ENCODE measurements around the gene ARHGAP27. TPM values are rescaled to one million over a fixed set of nuclear protein-coding genes. Genes with fewer than 3 reads are reported as not detected.

Gene ARHGAP27
- total RNA-seq, 1 donor from 2014 or later: 33.2 TPM

DNA sequence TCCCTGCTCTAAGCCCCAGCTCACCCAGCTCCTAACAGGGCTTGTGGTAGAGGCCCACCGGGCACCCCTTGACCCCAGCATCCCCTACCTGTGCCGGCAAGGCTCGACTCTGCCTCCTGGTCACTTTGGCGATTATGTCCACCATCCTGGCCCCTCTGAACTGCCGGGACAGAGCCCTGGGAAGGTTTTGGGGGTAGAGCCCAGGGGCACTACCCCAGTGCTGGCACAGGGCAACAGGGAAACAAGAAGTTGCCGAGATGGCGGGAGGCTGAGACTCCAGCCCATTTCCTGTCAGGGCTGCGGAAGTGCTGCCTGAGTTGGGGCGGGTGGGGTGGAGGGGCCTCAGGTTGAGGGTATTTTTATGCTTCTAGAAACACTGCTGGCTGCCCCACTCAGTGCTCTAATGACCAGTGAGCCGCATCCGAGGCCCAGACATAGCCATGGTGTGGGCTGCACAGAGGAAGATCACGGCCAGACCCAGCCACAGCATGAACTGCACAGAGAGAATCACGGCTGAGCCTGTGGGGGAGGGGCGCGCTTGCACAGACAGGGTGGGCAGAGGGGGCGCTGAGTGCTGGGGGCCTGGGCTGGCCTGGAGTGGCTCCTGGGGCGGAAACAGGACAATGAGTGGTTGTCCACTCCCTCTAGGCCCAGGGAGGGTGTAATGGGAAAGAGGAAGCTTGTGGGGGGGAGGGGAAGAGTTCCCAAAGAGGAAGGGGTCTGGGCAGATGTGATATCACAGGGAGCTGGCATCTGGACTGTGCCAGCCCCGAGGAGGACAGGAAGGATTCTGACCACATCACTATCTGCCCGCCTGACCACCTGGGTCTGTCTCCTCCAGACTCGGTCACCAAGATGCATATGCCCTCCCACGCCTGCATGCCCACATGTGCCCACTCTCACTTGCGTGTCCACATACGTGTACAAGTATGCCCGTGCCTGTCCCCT lies 22.3 kb downstream of the ARHGAP27 start:
- no peak for DNase-seq (ENCODE audit: low spot score)

DNA sequence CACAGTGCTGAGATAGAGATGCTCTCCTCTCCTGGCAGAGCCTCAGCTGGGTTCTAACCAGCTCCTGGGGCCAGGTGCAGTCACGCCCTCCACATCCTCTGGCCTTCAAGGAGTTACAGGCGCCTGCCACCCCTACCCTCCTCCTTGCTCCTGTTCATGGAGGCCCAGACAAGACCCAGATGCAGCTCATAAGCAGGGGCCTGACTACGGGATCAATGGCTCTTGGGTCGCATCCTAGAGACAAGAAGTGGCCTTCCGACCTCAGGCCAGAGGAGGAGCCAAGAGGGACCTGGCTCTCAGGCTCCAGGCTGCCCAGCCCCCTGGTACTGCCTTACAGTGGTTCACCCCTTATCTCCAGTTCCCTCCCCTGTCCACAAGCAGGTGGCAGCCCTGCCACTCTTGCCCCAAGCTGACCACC lies 23.0 kb downstream of the ARHGAP27 start:
- no peak for DNase-seq (ENCODE audit: low spot score)

DNA sequence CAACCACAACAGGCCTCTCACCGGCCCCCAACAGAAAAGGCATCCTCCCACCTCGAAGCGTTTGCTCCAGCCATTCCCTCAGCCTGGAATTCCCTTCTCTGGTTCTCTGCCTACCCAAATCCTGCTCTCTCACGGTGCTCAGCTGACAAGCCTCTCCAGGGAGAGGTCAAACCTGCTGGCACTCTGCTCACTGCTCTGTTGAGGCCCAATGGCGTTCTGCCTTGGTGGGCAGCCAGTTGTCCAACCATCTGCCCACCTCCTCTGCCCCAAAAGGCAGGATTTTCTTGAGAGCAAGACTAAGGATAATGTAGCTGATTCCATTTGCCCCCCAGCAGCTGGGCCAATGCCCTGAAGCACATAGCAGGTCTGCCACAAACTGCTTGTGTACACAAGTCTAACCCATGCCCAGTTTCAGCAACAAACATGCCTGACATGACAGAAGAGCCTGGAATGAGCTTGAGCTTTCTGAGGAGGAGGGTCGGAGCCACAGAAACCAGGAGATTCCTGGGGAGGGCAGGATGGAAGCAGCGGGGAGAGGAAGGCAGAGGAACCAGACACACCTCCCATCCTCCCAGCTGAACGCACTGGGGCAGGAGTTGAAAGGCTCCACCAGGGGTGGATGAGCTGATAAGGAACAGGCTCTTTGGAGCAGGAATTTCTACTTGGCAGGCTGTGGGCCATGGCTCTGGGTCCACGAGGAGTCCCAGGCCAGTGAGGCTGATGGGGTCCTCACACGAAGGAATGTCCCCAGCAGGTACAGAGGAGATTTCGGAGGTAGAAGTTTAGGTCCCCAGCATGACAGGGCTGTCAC lies 23.9 kb downstream of the ARHGAP27 start:
- peak; percentile 50 for DNase-seq (ENCODE audit: low spot score)

DNA sequence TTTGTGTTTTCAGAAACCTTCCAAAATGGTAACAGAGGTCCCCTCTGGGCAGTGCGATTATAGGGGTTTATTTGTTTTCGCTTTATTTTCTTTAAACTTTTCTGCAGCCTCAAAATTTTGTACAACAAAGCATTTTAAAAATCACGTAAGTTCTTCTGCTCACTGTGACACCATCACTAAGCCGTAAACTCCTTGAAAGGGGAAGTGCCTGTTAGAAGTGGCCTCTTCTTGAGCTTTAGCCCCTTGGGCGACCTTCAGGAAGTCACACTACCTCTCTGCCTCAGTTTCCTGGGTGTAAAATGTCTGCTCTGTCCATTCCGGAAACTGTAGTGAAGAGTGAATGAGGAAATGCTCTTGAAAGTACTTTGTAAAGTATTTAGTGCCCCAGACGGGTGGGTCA lies 26.6 kb downstream of the ARHGAP27 start:
- DNase-seq (ENCODE audit: low spot score): no peak

DNA sequence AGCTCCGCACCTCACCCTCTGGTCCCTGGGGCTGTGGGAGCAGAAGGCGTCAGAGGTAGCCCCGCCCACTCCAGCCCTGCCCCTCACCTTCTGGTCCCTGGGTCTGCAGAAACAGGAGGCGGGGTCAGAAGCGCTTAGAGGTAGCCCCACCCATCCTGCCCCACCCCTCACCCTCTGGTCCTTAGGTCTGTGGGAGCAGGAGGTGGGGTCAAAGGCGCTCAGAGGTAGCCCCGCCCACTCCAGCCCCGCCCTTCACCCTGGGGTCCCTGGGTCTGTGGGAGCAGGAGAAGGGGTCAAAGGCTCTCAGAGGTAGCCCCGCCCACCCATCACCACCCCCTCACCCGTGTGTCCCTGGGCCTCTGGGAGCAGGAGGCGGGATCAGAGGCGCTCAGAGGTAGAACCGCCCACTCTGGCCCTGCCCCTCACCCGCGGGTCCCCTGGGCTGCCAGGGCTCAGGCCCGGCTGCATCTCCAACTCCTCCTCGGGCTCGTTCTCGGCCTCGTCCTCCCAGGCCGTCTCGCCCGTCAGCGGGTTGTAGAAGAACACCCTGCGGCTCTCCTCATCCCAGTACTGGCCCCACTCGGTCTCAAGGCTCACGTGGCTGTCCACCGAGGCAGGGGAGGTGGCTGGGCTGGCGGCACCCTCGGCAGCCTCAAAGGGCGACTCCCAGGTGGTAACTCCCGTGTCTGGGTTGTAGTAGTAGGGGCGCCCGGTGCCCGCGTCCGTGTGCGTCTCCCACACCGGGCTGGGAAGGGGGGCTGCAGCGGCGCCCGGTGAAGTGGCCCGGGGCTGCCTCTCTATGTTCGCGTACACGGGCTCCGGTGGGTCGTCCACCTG lies 27.2 kb downstream of the ARHGAP27 start:
- DNase-seq (ENCODE audit: low spot score): no peak

DNA sequence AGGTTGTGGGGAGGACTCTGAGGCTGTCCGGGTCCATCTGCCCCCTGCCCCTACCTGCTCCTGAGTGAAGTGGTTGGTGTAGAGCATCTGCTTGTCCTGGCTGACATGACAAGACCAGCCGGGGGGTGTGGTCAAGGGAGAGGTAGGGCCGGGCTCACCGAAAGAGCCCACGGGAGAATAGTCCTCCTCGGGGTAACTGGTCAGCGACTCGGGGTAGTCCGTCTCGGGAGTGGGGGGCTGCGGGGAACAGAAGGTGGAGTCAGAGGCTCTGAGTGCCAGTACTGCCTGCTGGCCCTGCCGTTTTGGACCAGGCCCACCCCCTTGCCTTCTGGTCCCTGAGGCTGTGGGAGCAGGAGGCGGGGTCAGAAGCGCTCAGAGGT lies 27.8 kb downstream of the ARHGAP27 start:
- DNase-seq (ENCODE audit: low spot score): no peak

DNA sequence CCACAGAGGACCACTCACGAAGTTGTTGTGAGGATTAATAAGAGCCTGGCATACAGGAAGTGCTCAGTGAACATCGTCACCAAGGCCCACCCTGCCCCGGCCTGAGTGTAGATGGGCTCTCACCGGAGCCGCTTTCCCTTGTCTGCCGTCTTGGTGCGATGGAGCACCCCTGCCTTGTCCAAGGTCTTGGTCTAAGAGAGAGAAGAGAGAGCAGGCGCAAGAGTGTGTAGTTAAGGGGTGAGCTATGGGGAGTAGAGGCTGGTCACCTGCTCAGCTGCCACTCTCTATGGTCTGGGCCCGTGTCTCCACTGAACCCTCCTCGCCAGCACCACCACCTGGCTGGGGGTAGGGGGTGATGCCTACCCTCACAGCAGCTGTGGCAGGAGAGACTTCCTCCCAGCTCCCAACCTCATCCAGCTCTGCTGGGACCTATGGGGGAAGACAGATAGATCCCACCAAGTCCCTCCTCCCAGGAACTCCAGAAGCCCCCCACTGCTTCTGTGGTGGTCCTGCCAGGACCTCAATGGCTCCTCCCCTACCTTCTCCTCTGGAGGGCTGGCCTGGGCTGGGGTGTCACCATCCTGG lies 28.7 kb downstream of the ARHGAP27 start:
- no peak for DNase-seq (ENCODE audit: low spot score)

DNA sequence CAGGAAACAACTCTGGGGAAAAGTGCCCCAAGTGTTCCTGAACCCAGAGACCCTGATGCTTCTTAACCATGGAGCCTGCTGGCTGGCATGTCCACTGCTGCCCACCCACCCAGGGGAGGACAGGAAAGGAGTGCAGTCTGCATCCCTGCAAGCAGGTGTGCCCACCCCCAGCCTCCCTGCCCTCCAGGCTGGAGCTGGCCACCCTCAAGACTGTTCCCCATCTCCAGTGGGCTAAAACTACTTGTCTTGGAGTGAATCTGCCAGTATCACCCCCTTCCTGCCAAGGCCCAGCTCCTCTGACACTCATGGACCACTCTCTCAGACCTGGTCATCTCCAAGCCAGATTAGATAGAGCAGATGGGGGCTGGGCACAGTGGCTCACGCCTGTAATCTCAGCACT lies 29.8 kb downstream of the ARHGAP27 start:
- no peak for DNase-seq (ENCODE audit: low spot score)

DNA sequence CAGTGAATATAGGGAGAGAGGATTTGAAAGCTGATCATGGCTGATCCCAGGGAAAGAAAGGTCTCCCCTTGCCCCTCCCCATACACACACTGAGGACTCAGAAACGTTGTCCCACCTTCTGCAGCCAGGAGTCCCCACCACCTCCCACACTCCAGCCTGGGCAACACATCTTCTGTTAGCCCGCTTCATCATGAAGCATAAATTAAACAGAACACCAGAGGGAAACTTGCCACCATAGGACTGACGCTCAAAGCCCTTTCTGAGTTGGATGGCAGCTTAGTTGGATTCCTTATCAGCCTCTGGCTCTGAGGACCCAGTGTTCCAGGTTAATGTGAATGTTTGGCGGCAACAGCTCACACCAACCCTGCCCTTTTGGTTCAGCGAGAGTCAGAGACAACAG lies 33.9 kb downstream of the ARHGAP27 start:
- DNase-seq (ENCODE audit: low spot score): no peak

DNA sequence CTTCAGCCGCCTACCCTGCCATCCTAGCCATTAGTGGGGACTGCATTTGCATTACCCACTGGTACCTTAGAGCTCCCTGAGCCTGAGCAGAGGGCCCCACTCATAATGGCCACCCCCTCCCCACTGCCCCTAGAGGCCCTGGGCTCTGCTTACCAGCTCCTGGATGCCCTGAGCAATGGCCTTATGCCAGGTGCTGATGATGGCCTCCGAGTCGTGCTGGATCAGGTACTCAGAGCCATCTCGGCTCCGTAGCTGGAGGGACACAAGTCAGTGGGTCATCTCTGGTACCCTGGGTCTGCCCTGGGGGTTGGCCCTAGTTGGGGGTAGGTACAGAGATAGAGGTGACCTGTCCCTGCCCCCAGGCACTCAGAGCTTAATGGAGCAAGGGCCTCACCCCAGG lies 34.9 kb downstream of the ARHGAP27 start:
- DNase-seq (ENCODE audit: low spot score): no peak

DNA sequence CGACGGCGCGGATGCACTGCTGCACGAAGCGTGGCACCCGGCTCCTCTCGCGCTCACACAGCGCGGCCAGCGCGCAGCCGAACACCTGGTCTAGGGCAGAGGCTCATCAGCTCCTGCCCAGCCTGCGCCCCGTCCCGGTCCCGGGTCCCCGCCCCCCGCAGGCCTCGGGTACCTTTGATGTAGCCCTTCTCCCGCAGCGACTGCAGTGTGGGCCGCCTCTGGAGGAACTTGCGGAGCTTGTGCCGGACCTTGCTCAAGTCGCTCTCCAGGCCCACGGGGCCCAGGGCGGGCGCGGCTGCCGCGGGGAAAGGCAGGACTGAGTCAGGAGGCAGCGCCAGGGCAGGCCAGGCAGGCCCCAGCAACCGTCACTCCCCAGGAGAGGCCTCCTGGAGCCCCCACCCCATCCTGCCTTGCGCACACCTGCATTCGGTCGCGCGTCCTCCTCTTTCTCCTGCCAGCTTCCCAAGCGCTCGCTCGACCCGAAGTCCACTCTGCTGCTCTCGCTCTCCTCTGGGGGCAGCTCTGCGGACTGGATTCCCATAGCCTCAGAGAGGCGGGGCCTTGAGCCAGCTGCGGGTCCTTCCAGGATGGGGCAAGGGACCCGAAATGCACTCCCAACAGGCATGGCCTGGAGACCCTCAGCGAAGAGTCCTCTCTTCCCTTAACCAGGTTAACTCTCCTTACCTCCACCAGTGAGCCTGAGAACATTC lies 36.0 kb downstream of the ARHGAP27 start:
- no peak for DNase-seq (ENCODE audit: low spot score)

DNA sequence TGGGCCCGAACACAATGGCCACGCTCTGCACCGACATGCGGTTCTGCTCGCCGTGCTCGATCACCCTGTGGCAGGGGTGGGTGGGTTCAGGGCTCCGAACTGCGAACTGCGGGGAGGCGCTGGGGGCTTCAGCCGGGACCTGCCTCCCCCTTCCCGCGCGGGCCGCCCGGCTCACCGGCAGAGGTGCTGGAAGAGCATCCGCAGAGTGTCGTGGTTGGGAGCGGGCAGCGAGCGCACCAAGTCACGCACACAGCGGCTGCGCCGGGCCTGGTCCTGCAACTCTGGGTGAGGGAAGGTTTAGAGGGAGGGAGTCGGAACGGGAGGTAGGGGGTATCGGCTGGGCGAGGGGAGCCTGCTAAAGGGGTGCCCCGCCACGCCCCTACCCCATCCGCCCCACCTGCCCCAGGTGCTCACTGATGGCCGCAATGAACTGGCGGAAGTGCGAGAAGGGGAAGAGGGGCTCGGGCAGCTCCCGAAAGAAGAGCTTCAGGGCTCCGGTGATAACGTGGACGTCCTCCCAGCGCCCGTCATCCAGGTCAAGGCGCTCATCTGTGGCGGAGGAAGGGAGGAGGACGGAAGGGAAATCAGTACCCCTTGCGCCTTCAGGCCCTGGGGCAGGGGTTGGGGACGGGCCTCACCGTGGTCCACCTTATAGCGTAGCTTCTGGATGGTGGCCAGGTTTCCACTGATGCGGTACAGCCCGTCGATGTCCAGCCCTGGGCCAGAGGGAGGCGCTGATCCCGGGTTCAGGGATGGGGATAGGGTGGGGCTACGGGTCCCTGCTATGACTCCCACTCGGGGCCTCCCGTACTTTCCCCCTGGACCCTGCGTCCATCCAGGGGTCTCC lies 36.9 kb downstream of the ARHGAP27 start:
- DNase-seq (ENCODE audit: low spot score): no peak

DNA sequence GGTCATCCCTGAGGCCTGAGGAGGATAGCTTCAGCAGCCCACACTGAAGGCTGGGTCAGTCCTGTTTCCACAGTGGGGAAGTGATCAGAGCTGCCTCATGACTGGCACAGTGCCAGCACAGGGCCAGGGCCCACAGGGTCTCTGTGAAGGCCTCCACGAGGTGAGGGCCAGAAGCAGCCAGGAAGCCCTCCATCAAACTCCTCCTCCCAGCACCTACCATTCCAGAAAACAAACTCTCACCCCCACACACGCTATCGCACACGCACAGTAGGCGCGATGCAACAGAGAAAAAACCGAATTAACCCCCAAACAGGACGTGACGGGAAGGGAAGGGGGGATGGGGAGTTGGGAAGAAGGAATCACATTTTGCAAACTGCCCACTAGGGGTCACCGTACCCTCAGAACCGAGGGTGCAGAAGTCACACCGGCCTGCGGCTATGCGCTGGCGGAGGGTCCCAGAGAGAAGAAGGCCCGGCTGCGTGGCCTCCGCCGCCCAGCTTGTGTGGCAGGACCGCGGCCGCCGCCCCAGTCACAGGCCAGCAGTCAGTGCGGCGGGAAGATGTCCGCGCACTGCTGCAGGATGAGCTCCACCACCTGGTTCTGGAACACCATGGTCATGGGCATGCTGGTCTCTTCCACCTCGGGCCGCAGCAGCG lies 37.6 kb downstream of the ARHGAP27 start:
- DNase-seq (ENCODE audit: low spot score): peak; percentile 88

DNA sequence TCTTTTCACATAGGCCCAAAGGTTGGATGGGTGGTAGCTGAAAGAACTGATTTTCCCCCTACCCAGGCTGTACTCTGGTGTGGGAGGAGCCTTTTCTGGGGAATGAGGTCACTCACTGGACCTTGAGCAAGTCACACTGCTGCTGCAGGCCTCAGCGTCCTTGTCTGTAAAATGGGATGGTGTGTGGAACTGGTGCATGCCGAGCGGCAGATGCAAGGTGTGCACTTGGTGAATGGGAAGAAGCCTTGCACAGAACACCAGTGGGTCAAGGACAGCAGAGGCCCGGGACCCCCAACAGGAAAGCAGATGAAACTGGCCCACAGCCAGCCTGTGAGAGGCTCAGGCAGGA lies 38.1 kb downstream of the ARHGAP27 start:
- DNase-seq (ENCODE audit: low spot score): no peak

DNA sequence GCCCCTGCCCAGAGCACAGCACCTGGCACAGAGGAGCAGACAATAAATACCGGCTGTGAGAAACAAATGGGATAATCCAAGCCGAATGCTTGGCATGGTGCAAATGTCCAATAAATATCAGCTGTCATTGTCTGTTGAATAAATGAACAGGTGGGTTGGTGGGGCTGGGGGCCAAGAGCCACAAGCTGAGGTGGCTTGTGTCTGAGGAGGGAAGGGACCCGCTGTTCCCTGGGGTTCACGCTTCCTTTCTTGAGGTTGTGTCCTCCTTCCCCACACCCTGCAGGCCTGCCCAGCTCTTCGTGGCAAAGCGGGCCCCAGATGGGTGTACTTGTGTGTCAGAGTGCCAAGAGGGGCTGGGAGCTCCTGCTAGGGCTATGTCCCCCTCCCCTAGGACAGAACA lies 38.6 kb downstream of the ARHGAP27 start:
- DNase-seq (ENCODE audit: low spot score): no peak

DNA sequence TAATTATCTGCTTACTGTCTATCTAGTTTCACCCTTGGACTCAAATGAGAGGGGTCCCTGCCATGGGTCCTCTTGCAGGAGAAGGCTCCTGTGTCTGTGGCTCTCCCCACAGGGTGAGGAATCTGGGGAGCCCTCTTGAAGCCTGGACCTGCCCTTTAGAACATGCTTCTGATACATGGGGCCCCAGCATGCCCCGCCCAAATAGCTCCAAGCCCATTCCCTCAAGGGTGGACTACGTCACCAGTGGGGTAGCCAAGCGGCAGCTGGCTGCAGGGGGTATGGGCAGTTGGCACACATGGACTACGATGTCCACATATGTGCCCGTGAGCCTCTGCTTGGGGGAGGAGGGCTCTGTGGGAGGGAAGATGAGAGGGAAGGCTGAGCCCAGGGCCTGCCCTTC lies 39.3 kb downstream of the ARHGAP27 start:
- DNase-seq (ENCODE audit: low spot score): no peak

DNA sequence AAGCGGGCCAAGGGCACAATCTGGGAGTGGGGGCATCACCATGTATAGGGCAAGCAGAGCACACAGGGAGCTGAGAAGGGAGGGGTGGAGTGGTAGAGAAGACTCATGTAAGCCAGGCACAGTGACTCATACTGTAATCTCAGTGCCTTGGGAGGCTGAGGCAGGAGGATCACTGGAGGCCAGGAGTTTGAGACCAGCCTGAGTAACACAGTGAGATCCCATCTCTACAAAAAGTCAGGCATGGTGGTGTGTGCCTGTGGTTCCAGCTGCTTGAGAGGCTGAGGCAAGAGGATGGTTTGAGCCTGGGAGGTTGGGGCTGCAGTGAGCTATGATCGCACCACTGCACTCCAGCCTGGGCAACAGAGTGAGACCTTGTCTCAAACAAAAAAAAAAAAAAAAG lies 40.8 kb downstream of the ARHGAP27 start:
- no peak for DNase-seq (ENCODE audit: low spot score)

DNA sequence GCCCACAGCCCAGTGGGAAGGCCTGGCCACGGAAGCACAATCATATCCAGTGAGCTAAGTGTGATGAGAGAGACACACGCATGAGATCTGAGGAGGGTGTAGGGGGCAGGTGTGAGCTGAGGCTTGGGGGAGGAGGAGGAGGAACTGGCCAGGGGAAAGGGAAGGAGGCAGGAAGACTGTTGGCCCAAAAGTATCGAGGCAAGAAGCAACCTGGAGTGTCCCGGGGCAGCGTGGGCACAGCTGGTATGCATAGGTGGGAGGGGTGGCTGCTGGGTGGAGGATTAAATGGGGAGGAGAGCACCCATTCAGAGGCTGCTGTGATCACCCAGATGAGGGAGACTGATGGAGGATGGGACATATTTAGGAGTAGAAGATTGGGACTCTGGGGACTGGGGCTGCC lies 41.4 kb downstream of the ARHGAP27 start:
- DNase-seq (ENCODE audit: low spot score): no peak

DNA sequence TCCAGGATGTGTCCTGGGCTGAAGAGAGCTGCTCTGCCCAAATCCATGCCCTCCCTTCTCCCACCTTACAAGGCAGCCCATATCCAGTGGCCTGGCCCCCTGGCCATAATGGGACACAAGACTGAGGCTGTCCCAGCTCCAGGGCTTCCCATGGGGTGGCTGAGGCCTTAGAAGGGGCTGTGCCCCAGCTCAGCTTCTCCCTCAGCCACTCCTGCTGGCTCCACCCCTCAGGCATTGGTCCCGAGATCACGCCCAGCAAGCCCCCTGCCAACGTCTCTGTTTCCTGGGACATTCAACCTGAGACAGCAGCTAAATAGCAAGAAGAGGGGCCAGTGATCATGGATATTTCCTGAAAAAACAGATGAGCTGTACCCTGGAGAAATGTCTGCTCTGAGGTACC lies 43.3 kb downstream of the ARHGAP27 start:
- DNase-seq (ENCODE audit: low spot score): no peak
